HT1080 (cell line): ENCODE results near the gene KRT86. TPM values are rescaled to one million over a fixed set of nuclear protein-coding genes. Genes with fewer than 3 reads are reported as not detected.
"Not testable (repeated sequence)": the region's sequence is repeated elsewhere in the genome, so short reads cannot be mapped to it uniquely, and the experiment has no call there.

Experiments
- DNase-seq: peaks from one replicate; pipeline ENCODE4 v3.0.0-alpha.2; 2015; ENCODE audit warnings: low read depth
- total RNA-seq: library from RNA; depleted of rRNA; stranded (reverse); fragments of >200 nt; shearing (Covaris generic); gene quantifications from 2 replicates; pipeline ENCODE4 v1.2.3, GENCODE V29; 2014

KRT86 gene
- total RNA-seq, 1 experiment from 2014 or later, result 1.2 TPM

DNA sequence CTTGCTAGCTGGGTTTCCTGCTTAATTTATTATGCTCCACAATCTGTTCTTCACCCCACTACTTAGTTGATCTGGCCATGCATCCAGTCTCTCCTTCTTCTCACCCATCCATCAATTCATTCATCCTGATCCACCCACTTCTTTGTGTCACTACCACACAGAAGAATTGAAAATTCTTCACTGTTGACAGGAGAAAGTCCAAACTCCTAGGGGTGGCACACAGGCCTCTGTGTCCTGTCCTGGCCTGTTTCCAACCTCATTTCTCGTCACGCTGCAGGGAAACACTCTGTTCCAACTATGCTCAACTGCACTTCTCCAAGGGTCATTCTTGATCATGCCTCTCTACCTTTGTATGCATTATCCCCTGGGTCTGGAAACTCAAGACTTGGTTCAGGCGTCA lies 57.4 kb downstream of the KRT86 start:
- DNase-seq, result no peak

DNA sequence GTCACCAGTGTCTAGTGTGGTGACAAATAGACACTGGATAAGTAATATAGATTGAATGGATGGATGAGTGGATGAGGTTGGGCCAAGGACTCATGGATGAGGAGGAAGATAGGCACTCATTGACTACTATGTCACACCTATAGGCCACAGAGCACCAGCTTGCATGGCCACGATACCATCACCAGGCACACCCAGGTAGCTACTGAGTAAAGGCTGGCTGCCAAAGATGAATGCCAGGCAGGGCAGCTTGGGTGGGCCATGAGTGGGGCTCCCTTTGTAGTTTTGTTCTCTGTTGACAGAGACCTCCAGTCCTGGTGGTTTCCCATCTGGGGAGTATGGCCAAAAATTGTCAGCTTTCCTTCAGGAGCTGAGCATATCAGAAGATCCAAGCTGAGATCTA lies 57.9 kb downstream of the KRT86 start:
- no peak for DNase-seq

DNA sequence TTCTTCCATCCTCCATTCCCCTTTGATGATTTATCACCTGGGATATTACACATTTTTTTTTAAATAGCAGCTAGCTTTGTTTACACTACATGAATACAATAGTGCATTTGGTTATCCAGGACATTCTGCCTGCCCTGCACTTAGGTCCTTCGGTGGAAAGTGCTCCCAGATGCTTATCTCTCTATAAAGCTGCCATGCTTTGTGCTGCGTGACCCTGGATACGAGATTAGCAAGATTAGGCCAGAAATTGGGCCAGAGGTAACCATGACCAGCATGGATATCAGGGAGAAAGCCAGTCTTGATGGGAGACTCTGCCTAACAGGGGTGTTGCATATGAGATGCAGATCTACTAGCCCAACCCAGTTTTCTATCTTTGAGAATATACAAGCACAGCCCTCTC lies 58.9 kb downstream of the KRT86 start:
- no peak for DNase-seq

DNA sequence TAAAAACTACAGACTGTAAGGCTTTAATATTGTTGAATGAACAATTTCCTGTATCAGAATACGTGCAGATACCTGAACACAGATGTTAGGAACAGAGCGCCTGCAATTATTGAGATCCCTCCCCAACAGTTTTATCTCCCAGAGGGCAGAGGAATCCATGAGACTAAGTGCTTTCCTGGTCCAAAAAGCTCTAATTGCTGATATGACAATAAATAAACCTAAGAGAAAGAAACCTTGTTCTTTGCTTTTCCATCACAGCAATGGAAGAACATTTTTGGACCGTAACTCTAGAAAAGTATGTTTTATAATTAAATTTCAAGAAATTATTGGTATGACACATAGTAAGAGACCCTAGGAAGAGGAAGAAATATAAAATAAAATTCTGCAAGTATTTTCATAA lies 59.7 kb downstream of the KRT86 start:
- no peak for DNase-seq

DNA sequence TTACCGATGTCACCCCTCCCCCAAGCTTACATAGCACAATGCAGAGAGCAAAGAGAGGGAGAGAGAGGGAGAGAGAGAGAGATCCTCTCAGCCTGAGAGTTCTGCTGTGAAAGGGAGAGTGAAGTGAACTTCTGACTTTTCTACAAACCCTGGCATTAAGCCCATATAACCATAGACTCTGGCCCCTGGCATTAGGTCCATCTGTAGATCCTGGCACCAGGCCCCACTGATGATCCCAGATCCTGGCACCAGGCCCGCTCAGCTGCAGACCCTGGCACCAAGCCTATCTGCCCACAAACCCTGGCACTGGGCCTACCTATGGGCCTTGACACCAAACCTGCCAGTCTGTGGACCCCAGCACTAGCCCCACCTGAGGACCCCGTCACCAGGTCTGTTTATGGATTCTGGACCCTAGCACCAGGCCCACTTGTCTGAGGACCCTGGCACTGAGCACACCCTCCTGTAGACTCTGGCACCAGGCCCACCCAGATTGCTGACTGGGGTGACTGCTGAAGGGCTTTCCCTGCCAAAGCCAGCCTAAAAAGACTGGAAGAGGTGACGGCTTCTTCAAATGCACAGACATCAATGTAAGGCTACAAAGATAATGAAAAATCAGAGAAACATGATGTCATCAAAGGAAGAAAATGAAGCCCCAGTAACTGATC lies 61.3 kb downstream of the KRT86 start:
- no peak for DNase-seq

DNA sequence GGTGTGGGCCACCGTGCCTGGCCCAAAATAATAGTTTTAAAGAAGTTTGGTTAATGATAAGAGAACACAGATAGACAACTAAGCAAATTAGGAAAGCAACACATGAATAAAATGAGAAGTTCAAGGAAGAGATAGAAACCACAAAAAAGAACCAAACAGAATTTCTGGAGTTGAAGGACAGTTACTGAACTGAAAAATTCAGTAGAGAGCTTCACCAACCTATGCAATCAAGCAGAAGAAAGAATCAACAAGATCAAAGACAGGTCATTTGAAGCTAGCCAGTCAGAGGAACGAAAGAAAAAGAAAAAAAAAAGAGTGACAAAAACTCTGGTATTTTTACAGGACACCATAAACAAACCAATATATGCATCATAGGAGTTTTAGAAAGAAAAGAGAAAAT lies 62.2 kb downstream of the KRT86 start:
- DNase-seq, result no peak

DNA sequence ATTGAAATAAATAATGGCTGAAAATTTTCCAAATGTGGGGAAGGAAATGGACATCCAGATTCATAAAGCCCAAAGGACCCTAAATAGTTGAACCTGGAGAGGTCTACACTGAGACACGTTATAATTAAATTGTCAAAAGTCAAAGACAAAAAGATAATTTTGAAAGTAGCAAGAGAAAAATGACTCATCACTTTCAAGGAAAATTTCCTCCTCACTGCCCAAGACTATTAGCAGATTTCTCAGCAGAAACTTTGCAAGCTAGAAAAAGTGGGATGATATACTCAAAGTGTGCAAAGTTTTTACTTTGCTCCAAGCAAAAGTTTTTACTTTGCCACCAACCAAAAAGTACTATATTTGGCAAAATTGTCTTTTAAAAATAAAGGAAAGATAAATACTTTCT lies 62.6 kb downstream of the KRT86 start:
- DNase-seq, result no peak

DNA sequence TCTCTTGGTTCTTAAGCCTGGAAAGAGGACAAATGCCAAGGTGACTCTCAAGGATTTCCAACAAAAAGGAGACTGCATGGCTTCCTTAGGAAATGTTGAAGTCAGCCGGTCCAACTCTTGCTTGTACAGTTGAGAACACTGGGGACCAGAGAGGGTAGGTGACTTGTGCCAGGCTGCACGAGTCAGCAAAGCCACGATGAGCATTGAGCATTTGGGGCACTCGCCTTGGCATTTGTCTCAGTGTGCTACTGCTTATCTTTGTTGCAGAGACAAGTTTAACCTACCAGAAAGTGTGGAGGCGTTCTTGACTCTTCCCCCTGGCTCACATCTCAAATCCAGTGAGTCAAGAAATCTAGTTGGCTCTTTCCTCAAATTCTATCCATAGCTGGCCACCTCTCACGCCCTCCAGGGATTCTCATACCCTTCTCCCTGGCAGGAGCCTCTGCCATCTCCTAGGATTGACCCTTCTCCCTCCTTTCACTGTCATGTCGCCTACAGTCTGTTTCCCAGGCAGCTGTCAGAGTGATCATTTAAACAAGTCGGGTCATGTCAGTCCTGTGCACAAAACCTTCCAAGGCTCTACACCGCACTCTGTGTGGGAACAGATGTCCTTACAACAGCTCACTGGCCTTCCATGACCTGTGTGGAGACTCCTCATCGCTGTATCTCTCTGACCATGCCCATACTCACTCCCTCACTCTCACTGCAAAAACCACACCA lies 64.0 kb downstream of the KRT86 start:
- DNase-seq, result no peak

DNA sequence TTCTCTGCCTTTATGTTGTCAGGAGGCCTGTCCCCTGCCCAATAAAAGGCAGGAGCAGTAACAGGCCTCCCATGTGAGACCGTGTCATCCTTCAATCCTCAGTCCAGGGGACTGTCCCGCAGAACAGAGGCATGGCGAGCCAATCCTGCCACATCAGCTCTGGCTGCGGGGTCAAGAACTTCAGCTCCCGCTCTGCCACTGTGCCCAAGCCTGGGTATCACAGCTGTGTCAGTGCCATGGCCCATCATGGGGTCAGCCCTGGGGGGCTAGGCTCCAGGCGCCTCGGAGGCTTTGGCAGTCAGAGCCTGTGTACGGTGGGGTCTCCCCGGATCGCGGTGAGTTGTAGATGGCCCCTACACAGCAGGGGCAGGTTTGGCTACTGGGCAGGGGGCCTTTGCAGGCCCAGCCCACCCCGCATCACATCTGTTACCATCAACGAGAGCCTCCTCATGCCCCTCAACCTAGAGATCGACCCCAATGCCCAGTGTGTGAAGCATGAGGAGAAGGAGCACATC lies 66.7 kb downstream of the KRT86 start:
- no peak for DNase-seq

DNA sequence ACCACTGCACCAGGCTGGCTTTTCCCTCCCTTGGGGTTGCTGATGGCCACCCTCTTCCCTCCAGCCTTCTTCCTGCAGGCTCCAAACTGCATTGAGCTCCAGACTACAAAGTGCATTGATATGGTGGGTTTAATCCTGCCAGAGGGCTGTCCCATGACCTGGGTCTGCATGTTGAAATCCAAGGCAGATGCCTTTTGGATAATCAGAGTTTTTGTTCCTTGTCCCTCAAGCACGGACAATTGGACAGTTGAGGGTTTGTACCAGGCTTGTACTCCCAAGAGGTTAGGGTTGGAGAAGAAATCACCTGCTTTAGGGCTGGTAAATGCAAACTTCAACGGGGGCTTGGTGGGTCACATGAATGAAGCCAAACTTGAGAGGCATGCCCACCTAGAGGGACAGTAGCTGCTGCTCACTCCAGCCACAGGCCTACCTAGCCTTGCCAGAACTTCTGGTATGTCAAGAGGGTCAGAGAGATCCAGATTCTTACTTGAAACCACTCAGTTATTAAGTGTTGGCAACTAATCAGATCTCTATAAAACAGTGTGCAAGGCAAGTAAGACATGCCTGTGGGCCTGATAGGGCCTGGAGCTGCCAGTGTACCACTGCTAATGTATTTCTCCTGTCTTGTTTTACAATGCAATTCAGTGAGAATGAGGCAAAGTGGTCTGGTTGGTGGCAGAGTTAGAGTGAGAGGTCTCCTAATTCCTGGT lies 68.5 kb downstream of the KRT86 start:
- DNase-seq, result no peak

DNA sequence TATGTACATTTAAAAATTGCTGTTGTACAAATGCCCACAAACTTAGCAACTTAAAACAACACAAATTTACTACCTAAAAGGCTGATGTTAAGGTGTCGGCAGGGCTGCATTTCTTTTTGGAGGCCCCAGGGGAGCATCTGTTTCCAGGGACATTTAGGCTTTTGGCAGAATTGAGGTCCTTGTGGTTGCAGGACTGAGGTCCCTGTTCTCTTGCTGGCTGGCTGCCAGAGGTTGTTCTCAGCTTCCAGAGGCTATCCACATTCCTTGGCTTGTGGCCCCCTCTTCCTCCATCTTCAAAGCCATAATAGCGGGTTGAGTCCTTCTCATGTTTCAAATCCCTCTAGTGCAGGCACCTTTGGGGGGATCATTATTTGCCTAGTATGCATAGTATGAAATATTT lies 69.1 kb downstream of the KRT86 start:
- DNase-seq, result no peak

DNA sequence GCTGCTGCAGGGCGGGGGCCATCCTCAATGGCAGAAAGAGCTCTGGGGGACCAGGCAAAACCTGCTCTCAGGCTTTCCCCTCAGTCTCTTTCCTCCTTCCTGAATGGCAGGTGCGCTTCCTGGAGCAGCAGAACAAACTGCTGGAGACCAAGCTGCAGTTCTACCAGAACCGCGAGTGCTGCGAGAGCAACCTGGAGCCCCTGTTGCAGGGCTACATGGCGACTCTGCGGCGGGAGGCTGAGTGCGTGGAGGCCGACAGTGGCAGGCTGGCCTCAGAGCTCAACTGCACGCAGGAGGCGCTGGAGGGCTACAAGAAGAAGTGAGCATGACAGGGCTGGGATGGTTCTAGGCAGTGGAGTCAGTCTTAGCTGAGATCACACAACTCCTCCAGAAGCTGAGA lies 69.7 kb downstream of the KRT86 start:
- DNase-seq, result no peak

DNA sequence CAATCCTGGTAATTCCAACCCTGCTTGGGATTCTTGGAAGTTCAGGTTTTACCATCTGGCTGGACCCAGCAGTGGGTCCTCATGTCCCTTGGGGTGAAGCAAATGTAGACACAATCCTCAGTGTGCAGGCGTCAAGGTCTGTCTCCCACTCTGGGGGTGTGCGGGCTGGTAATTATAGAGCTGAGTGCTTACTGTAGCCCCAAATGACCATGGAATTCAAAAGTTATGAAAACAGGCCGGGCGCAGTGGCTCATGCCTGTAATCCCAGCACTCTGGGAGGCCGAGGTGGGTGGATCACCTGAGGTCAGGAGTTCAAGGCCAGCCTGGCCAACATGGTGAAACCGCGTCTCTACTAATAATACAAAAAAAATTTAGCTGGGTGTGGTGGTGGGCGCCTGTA lies 70.6 kb downstream of the KRT86 start:
- DNase-seq, result not testable (repeated sequence)

DNA sequence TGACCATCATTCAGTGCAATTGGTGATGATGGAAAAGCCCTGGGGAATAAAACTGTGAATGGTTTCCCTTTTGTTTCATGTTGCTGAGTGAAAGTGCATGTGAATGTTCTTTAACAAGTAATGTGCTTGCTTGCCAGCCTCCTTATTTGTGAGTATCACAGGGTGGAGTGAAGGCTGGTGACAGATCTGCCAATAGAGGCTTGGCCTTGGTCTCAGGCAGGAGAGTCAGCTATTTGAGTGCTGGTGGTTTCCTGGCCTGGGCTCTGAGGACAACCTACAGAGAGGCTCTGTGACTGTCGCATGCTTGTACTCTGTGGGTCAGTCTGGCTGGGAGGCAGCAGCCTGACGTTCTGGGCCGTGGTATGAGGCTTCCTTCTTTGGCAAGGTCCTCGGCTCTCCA lies 72.1 kb downstream of the KRT86 start:
- DNase-seq, result no peak

DNA sequence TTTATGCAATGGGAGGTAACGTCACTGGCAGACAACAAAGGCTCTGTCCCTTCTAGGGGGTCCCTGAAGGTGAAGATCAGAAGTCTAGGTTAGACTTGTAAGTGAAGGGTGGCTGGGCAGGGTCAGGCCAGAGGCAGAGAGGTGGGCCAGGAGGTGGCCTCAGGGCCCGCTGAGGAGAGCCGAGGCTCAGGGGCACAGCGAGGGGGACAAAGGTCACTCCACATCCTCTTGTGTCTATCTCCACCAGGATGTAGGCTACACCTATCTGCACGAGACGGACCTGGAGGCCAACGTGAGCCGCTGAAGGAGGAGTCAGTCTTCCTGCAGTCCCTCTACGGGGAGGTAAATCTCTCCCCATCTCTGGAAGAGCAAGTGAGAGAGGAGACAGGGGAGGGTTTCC lies 72.6 kb downstream of the KRT86 start:
- DNase-seq, result no peak

DNA sequence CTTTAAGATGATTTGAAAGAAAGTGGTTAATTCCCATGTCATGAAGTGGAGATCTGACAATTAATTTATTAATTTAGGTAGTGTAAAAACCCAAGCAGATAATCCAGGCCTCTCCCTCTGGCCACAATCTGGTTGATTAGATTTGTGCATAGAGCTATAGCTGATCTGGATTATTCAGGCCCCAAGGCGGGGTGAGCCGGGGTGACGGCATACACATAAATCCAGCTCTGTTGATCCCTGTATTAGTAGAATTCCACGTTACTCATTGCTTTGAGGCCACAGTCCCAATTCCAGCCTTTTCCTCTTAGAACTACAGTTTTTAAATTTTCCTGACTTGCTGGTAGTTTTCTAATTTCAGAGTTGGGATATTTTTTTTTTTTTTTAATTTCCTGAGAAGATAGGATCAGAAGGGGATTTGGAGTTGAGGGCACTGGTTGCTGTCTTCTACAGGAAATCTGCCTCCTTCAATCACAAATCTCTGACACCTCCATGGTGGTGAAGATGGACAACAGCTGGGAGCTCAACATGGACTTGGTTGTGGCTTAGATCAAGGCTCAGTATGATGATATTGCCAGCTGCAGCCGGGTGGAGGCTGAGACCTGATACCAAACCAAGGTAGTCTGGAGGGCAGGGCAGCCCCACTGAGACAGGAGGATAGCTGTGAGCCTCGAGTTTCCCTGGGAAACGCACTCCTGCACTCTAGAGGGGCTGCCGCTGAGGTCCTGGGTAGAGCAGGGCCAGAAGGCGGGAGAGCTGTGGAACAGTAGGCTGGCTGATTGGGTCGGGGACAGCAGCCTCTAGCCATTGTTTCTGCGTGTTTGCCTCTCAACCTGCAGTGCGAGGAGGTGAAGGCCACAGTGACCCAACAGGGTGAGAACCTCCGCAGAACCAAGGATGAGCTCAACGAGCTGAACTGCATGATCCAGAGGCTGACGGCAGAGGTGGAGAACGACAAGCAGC lies 73.4 kb downstream of the KRT86 start:
- no peak for DNase-seq

DNA sequence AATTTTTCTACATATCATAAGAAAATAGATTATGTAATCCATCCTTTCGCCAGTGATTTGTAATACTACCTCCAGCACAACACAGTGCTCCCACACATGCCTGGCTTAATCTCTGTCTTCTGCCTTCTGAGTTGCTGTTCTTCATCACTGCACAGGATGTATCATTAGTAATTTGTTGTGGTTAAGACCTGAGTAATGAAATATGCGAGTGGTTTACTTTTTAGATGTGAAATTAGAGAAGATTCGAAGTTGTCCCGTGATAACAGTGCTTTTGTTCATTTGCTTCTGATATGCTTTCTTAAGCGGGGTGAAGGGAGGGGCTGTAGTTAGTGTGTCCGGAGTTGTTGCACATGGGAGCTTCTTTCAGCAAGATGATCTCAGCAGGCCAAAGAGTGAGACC lies 74.8 kb downstream of the KRT86 start:
- peak; percentile 65 for DNase-seq

DNA sequence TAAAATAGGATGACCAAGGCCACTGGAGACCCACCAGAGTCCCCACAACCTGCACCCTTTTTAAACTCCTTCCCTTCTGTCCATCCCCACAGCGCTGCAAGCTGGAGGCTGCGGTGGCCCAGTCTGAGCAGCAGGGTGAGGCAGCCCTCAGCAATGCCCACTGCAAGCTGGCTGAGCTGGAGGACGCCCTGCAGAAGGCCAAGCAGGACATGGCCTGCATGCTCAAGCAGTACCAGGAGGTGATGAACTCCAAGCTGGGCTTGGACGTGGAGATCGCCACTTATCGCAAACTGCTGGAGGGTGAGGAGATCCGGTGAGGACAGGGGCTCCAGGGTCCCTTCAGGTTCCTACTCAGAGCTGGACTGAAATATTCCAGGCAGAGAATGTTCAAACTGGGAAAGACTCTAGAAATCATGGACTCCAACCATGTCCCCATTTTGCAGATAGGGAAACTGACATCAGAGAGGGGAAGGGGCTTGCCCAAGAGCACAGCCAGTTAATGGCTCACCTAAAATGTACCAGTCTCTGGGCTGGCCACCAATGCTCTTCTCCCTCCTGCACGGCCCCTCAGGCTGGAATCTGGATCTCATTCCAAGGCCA lies 75.7 kb downstream of the KRT86 start:
- DNase-seq, result no peak

DNA sequence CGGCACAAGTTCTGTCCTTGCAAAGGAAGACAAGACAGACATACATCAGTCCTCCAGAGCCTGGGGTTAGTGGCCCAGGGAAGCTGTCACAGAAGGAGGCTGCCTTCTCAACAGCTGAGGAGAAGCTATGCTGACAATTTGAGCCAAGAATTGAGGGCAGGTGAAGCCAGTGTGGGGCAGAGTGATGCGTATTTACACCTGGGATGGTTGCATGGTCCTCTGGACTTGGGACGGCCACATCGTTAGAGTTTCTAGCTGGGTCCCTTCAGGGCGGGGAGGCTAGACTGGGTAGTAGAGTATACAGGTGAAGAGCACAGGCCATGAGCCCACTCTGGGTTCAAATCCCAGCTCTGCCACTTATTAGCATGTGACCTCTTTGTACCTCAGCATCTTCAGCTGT lies 76.3 kb downstream of the KRT86 start:
- DNase-seq, result no peak

DNA sequence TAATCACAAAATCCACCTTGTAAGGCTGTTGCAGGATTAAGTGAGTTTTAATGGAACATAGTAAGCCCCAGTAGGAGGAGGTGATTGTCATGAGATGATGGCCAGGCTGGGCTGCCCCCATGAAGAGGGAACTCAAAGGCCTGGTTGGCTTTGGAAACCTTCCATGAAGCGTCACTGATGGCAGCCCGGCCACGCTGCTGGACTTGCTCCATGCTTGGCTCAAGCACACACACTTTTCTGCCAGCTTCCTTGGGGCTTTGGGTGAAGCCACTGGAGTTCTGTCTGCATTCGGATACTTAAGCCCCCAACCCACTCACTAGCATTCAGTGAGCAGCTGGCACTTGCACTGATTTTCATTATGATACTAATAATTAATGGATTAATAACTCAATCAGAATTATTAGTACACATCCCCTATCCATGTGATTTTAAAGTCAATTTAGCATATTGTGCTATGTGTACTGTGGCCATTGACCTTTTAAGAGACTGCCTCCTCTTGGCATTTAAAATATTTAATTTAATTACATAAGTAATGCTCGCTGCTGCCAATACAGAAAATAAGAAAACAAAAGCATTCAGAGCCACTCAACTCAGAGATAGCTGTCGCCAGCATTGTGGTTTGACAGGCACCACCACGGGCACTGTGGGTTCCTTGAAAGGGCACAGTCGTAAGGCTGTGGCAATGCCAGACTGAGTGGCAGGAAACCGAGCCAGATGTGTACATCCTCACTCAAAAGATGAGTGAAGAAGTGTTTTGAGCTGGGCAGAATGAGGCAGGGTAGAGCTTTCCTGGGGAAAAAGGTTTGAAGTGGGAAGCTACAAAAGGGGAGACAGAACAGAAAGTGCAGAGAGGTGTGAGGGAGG lies 77.0 kb downstream of the KRT86 start:
- DNase-seq, result no peak
